GDM1 (cell line): Measurements from ENCODE around the gene VPS13D.
A peak's percentile ranks its signal among the peaks of the same experiment; 100 is the strongest.

Experiments
- DNase-seq: peaks from one replicate; lab custom pipeline; 2025; lab: John Stamatoyannopoulos, UW

The VPS13D gene

DNA sequence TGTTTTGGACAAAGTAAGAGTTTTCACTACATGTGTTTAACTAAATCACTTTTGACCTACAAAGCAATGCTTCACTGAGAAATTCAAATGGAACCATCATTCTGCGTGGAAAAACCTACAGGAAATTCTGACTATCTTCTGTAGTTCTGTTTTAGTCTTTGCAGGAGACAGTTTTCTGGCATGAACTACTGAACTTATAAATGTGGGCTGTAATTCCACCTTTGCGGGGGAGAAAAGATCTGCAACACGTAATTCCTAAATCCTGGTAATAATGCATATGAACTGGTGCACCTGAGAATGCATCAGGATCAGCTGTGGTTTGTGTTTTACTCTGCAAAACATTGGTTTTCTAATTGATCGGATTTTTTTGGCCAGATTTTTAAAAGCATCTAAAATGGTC lies 106.0 kb downstream of the VPS13D start:
- no peak for DNase-seq

DNA sequence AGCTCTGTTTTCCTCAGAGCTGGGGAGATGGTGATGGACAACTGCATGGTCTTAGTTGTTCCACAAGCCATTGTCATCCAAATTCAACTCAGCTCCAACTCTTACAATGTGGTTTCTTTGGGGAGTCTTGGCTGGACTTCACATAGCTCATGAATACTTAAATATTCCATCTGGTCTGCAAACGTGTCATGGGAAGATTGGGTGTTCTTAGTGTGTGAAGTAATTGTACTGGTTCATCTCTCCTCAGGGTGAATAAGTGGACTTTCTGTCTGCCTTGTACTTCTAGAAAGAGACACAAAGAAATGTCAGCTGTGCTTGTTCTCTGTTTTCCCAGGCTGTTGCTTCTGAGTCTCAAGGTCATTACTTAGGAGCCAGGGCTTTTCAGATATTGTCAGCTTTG lies 106.6 kb downstream of the VPS13D start:
- DNase-seq, result no peak

DNA sequence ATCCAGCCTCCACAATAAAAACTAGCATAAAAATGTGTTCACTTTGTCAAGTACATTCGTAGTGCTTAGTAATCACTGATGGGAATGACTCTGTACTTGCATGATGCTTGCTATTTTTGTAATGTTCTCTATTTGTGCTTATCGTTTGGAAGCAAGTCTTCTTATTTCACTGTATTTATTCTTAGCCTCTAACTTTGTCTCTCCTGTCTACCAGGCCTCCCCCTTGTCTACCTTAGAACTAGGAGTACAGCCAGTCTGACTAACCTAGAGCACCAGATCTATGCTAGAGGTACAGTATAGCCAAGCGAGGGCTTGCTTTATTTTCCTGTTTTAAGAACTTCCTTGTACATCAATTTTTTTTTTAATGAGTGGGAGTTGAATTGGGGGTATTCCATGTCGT lies 108.2 kb downstream of the VPS13D start:
- no peak for DNase-seq

DNA sequence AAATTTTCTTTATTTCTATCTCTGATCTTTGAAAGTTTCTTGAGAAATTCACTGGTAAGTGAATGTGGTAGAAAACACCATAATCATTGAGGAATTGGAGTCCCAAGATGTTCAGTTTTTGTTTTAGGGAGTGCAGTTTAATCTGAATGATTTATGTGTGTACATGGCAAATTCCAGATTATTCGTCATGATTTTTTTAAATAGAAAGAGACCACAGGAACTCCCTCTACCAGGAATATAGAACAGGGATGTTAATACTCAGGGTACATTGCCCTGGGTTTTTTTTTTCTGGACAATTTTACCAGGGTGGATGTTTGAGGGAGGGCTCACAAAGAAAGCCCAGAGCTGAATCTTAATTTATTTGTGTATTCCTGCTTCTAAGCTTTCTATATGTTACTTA lies 109.0 kb downstream of the VPS13D start:
- no peak for DNase-seq

DNA sequence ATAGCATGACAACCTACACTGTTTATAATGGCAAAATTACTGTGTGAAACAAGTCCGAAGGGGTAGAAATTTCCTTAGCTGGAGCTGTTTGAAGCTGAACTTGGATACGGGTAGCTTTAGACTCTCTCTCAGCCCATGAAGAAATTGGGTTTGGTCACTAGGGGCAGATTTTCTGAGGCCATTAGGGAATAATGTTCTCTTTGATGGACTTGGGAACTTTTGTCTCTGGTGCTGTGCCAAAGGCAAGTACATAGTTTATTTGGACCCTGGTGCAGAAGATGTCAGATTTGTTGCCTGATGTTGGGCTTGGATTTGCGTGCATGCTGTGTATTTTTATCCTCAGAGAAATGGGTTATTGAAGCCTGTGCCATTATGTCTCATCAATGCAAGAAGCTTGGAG lies 109.6 kb downstream of the VPS13D start:
- DNase-seq, result no peak

DNA sequence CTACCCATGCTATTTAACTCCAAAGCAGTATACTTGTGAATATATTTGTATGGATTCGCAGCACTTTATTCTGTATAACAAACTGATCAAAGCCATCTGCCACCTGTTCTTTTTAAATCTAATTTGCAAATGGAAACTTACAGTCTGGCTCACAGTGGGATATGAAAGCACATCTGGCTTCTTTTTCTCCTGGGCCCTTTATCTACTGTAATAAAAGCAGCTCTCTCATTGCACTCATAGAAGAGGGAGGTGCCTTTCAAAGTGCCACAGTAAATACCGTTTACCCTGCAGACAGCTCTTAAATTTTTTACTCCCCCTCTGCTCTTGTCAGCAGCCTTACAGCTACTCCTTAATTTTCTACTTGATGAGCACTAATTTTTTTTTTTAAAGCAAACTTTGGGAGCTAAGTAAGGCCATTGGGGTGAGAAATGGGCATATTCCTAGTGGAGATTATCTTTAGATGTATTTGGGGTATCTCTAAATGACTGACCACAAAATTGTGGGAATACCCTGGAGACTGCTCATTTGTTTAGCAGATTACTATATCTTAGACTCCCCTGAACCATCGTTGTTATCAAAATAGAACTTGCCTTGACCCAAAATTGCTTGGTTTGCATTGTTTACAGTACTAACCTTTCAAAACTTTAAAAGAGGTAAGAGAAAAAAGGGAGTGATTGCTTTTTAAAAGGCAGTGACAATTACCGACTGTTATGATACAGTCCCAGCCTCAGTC lies 110.1 kb downstream of the VPS13D start:
- no peak for DNase-seq

DNA sequence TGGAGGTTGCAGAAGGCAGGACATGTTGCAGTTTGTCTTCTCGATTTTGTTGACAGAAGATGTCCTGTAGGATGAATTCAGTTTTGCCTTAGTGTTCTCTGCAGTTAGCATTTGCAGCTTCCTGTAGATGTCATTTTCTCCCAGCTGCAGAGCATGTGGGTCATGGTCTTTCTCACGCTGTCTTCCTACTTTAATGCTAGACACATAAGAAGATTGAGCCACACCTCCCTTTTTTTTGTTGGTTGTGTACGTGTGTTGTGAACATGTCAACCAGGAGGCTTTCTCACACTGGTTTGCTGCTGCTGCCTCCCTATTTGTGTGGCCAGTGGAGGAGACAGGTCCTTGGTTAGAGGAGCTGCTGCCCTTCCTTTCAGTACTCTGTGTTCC lies 110.7 kb downstream of the VPS13D start:
- DNase-seq, result no peak

DNA sequence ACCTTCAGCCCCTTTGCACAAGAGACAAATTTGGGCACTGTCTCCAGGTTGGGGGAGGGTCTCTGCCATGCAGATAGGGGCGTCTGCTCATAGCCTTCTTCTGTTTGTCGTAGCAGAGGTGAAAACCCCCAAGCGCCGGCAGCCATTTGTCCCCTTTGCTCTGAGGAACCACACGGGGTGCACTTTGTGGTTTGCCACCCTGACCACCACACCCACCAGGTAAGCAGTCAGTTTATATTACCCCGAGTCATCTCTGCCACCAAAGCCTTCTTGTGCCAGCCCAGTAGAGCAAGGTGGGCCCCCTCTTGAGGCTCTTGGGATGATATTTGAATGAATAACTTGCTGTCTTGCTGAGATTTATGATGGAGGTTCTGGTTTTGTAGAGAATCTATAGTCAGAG lies 111.8 kb downstream of the VPS13D start:
- DNase-seq, result no peak

DNA sequence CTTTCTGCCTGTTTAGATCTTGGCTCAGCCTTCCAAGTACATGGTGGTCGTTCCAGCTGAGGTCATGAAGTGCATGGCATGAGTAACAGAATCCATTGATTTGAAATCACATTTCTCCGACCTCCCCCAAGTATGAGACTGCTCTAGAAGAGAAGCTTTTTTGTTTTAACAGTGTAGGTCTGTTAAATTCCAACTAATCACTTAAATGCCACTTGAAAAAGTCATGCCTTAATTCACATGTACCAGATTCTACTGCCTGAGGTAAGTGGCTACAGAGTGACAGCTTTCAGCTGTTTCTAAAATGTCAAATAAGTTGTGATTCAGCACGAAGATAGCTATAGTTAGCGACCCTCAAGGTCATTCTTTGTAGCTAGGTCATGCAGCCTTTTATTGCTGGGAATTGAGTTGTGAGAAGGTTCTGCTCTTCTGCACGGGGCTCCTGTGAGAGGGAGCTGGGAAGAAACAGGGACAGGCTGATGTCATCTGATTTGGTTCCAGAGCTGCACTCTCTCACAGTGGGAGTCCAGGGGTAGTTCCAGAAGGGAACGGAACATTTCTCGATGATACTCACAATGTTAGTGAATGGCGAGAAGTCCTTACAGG lies 112.7 kb downstream of the VPS13D start:
- no peak for DNase-seq

DNA sequence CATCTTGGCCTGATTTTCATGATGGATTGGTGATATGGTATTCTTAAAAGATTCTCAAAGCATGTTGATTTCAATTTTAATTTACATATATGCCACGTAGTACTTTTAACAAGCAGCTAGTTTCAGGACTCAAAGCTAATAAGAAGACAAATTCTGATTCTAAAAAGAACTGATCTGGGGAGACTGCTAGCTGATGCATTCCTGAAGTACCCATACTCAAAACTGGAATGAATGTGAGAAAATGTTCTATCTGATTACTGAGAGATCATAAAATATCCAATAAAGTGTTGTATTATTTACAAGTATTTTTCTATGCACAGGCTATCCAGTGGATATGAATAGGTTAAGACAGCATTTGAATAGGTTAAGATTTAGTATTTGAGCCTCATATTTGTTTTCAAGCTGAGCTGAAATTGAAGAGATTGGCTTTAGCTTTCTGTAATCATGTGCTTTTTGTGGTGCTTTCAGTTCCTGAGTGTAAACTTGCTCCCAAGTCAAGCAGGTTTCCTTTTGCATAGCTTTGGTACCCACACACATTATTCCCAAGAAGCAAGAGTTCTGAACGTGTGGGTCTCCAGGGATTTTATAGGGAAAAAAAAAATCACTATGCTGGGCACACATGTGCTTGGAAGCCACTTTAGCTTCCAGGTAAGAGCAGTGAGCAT lies 114.1 kb downstream of the VPS13D start:
- no peak for DNase-seq

DNA sequence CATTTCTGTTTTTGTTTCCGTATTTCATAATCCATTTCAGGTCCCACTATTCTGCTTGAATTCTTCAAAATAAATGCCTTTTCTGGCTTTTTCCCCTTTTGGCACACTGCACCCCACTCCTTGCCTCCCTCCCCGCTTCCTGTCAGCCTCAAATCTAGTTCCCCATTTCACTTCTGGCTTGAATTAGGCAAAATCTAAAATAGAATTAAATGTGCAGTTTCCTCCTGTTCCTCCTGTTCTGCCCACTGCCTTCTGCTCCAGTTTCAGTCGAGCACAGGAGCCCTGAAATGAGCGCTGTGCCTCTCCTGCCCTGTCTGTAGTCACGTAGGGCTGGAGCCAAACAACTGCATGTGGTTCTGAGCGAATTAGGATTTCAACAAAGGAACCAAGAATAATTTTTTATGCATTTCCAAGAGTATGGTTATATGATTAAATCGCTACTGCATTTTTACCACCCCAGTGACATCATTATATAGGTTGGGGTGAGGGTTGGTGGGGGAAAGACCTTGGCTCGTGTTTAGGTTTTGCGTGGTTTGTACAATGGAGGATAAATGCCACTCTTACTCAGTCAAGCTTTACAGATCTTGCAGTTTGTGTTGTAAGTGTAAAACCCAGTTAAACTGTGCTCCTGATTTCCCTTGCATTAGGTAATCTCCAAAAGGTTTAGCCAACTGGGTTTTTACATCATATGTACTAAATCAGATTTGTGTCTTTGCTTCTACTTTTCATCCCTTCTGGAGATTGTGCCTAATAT lies 114.9 kb downstream of the VPS13D start:
- DNase-seq, result peak; percentile 83

DNA sequence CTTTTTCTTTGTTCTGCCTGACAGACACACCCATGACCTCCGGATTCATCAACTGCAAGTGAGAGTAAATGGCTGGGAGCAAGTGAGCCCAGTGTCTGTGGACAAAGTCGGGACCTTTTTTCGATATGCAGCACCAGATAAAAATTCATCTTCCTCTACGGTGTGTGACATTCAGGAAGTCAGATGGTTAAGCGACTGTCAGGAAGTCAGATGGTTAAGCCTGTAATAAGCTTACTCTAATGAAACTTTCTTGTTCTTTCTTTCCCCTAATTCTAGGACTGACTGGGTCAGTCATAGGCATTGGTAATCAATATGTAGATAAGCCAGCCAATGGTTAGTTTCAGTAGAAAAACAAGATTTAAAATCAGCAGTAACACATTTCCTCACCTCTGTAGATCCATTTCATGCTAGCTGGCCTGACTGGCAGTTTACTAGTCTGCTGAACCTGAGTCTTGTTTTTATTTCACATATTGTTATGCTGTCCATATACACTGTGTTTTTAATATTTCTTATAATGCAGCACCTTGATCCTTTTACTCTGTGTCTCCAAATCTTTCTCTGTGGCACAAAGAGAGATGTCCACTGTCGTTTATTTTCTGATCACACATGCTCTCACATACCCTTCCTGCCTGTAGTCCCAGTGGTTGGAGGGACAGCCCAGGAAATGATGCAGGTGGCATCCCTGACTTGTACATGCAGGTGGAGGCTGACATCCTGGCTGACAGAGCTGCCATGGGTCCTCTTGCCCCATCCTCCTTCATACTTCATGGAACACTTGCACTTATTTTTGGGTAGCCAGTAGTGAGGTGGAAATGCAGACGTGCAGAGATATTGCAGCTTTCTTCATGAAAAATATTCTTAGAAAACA lies 115.8 kb downstream of the VPS13D start:
- DNase-seq, result peak; percentile 25

DNA sequence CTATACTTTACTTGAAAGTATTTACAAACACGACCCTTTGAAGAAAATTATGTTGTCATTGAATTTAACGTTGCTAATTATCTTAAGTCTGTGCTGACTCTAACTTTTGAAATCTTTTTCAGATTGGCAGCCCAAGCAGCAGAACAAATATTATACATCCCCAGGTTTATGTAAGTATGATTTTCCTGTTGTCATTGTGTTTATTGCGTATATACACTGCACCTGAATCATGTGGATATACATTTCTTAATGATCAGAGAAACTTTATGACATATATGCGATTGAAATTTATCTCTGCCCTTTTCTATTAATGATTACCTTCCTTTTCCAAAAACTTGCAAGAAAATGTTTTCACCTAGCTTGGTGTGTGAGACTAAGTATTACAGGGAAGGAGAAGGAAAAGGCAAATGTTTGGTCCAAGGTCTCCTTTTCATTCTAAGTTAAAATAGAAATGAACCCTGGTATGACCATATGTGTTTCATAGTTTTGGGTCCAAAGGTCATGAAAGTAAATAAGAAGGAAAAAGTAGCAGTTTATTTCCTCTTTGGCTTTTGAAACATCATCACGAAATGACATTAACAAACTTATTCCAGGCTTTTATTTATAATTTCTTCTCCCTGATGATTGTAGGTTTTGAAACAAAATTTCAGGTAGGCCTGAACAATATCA lies 116.8 kb downstream of the VPS13D start:
- DNase-seq, result no peak

DNA sequence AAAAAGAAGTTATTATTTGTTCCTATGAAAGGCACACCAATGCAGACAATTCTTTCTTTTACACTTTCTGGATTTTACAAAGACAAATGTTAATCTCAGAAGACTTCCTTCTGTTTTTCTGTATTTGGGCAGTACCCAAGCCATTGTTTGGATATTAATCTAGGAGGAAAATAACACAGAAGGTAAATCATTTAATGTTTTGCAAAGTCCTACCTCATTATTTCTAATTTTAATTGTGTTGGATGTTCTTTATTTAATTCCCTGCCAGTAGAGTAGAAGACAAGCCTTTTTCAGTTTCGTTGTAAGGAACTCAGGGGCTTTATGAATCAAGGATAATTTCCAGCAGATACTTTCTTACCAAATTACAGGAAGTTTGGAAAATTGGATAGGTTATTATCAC lies 118.3 kb downstream of the VPS13D start:
- DNase-seq, result no peak

DNA sequence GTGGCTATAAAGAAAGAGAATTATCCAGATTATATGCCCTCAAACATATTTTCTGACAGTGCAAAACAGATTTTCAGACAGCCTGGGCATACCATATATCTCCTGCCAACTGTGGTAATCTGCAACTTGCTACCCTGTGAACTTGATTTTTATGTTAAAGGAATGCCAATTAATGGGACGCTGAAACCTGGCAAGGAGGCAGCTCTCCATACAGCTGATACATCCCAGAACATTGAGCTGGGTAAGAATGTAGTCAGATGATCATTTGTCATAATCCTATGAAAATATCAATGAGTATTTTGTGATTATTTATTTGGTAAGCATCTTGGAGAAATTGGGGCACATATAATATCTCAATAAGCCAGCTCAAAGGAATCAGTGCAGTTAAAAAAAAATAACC lies 124.2 kb downstream of the VPS13D start:
- no peak for DNase-seq

DNA sequence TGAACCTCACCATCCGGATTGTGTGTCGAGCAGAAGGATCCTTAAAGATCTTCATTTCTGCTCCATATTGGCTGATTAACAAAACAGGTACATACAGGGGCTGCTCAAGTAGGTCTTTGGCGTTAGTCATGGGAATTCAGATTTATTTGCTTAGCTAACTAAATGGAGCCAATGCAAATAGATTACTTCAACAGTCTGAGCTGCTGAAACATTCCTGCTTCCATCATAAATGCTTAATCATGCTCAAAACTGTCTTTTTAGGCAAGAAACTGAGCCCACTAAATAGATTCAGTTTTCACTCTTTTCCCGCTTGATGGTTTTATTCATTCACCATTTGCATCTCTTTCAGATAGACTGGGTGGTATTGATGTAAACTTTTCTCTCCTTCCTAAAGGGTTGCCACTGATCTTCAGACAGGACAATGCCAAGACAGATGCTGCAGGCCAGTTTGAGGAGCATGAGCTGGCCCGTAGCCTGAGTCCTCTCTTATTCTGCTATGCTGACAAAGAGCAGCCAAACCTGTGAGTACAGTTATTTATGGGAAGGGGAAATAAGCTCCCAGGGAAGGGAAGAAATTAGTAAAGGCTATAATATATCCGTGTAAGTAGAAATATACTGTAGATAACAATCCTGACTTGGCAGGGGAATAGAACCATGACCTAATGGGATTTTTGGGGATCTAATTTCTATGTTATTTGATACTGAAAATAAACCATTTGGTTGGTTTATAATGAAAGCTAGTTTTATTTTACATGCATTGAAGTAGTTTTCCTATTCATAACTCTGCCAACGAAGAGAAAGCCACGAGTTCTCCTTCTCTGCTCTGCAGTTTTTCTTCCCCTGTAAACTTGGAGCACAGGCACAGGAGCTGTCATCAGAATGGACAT lies 126.4 kb downstream of the VPS13D start:
- no peak for DNase-seq

DNA sequence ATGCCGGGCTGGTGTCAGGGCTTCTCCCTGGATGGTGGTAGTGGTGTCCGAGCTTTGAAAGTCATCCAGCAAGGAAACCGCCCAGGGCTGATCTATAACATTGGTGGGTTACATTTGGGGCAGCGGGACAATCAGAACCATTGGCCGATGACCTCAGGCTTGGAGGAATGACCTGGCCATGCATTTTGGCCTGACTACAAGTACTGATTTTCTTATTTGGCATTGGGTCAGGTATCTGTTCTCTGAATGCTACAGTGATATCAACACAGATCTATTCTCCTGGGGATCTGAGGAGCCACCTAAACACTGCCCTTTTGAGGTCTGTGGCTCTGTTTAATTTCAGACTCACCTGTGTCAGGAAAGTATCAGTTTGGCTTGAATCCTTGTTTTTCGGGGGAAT lies 128.7 kb downstream of the VPS13D start:
- DNase-seq, result no peak

DNA sequence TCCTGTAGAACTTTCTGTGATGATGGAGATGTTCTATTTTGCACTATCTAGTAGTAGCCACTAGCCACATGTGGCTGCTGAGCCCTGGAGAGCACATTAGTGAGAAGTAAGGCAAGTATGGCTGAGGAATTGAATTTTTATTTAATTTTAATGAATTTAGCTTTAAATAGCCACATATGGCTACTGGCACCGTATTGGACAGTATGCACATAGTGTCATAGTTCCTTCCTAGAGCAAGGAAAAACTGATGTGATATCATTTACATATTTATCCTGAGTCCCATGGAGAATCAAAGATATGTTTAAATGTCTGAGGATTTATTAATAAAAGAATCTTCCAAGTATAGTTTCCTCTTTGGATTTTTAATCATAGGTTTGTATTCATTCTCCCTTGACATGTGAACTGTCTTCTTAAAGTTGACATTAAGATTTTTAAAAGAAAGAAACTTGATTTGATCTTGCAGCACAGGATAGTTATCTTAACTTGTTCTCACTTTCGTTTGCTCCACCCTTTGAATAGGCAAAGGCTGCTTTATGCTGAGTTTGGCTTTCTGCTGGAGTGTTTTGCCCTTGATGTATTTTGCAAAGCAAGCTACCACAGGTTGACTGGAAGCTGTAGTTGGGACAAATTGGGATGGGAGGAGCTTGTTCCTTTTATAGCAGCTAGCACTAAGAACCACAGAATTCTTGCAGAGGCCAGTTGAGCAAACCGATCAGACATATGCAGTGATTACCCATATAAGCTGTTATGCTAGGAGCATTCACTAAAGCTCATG lies 129.7 kb downstream of the VPS13D start:
- no peak for DNase-seq

DNA sequence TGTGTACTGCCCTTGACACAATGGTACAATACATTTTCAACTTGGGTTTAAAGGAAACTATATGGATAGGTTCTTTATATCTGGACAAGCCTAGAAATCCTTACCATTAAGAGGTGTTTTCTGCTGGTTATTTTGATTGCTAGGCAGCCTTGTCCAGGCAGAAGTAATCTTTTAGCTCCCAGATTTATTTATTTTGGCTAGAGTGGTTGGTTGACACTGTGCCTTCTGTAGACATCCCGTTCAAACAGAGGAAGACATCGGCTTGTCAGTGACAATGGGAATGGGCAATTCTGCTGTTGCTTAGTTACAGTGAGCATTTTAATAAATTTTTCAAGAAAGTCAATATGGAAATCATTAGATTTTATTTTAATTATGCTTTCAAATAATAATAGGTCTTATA lies 138.8 kb downstream of the VPS13D start:
- DNase-seq, result no peak

DNA sequence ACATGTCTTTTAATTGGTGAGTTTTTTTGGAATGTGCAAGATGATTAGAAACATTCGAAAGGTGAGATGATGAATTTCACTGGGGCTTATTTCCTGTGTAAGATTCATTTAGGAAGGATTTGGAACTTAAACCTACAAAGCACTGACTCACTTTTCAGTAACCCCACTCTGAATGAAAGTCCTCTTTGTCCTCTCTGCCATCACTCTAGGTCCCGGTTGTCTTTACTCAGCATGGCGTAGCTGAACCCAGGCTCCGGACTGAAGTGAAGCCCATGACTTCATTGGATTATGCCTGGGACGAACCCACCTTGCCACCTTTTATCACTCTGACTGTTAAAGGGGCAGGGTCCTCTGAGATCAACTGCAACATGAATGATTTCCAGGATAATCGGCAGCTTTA lies 139.4 kb downstream of the VPS13D start:
- no peak for DNase-seq
